ACHN (cell line): ENCODE results near the gene BAZ2A.
A peak's percentile ranks its signal among the peaks of the same experiment; 100 is the strongest.
"Not testable (repeated sequence)": the region's sequence is repeated elsewhere in the genome, so short reads cannot be mapped to it uniquely, and the experiment has no call there.

Source experiments
- DNase-seq: peaks from one replicate; pipeline ENCODE4 v3.0.0-alpha.2; 2015
- in situ Hi-C: cut with HindIII; loops from 2 replicates; pipeline ENCODE4 v1.10.0; 2017; ENCODE audit warnings: low sequenced_read_pairs, low pct_ligation_motif_present, low pct_unique_long_range_greater_than_20kb

The BAZ2A gene

GRCh38 chr12:56630180-56630632 lies at the start of gene BAZ2A:
Gene BAZ2A, minus strand, starts transcription at chr12:56630326. Its CDS starts 12,796 bp downstream, at chr12:56617530.
- in situ Hi-C loops: no loop called here
- DNase-seq: peak; percentile 89

DNA sequence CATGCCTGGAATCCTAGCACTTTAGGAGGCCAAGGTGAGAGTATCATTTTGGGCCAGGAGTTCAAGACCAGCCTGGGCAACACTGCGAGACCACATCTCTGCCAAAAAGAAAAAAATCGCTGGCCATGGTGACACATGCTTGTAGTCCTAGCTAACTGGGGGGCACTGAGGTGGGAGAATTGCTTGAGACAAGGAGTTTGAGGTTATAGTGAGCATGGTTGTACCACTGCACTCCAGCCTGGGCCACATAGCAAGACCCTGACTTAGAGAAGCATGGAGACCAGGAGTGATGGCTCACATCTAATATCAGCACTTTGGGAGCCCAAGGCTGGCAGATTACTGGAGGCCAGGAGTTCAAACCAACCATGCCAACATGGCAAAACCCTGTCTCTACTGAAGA lies 48.7 kb upstream of the BAZ2A start:
- no peak for DNase-seq
- in situ Hi-C loops: no loop called here

DNA sequence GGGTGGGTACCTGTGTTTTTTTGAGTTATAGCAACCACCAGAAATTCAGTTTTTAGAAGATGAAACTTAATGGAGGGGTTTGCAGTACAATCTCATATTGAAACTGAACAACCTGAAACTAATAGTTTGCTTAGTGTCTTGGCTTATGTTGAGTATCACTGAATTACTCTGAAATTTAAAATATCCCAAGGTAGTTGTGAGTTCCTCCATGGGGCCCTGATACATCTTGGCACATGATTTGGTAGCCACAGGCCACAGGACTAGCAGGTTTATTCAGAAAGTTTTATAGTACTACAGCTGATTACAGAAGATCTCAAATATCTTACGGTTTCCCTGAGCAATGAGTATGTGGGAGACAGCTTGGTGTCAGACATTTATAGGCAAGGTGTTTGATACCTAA lies 47.6 kb upstream of the BAZ2A start:
- DNase-seq: no peak
- in situ Hi-C loops: no loop called here

DNA sequence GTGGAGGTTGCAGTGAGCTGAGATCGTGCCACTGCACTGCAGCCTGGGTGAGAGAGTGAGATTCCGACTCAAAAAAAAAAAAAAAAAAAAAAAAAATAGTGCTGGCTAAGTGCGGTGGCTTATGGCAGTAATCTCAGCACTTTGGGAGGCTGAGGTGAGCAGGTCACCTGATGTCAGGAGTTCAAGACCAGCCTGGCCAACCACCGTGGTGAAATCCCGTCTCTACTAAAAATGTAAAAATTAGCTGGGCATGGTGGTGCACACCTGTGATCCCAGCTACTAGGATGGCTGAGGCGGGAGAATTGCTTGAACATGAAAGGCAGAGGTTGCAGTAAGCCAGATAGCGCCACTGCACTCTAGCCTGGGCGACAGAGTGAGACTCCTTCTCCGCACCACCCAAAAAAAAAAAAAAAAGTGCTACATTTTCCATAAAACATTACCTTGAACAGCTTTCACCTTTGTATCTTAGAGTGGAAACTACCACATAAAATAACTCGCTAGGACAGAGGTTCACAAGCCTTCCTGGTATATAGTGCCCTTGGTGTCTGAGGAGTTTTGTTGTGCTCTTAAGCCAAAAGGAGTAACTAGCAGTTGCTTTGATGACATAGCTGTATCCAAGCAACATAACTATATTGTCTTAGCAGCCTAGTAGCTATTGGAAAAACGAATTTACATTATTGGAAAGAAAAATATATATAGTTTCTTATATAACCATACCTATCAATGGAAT lies 46.9 kb upstream of the BAZ2A start:
- DNase-seq: no peak
- in situ Hi-C loops: no loop called here

DNA sequence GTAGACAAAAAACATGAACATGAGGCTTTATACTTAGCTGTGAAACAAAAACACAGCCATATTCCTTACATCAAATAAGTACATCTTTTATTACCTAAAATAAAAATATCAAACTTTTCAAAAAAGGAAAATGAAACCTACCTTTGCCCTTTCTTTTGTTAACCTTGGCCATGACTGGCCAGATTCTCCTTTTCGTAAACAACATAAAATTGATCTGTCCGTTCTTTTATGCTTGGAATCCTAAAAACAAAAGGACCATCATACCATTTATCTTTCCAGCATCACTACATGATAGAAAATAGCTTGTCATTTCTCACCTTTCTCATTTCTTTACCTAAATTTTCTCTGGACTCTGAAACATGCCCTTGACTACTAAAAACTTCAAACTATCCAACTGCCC lies 41.5 kb upstream of the BAZ2A start:
- in situ Hi-C loops: no loop called here

GRCh38 chr12:56670836-56671235 lies 40.7 kb upstream of the BAZ2A start:
- in situ Hi-C loops: no loop called here
- no peak for DNase-seq

More for the DNA sequence above, 41.5 kb upstream of the BAZ2A start:
- no peak for DNase-seq

DNA sequence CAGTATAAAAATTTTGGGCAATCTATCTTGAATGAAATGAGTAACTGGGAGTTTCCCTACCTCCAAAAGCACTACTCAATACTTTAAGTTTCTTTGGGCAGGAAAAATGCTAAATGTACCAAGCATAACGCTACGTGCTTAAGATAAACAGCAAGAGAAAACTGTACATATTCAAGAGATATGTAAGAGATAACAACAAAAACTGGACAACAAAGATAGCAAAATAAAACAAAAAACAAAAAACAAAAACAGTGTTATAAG lies 38.0 kb upstream of the BAZ2A start:
- no peak for DNase-seq
- in situ Hi-C loops: no loop called here

DNA sequence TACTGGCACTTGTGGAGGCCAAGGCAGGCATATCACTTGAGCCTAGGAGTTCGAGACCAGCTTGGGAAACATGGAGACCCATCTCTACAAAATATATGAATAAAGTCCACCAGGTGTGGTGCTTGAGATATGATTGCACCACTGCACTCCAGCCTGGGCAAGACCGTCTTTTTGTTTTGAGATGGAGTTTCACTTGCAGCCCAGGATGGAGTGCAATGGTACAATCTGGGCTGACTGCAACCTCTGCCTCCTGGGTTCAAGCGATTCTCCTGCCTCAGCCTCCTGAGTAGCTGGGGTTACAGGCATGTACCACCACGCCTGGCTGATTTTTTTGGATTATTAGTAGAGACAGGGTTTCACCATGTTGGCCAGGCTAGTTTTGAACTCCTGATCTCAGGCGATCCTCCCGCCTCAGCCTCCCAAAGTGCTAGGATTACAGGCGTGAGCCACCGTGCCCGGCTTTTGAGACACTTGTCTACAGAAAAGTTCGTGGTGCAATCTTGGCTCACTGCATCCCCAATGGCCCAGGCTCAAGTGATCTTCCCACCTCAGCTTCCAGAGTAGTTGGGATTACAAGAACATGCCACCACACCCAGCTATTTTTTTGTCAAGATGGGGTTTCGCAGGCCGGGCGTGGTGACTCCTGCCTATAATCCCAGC lies 32.0 kb upstream of the BAZ2A start:
- in situ Hi-C loops: no loop called here
- no peak for DNase-seq

DNA sequence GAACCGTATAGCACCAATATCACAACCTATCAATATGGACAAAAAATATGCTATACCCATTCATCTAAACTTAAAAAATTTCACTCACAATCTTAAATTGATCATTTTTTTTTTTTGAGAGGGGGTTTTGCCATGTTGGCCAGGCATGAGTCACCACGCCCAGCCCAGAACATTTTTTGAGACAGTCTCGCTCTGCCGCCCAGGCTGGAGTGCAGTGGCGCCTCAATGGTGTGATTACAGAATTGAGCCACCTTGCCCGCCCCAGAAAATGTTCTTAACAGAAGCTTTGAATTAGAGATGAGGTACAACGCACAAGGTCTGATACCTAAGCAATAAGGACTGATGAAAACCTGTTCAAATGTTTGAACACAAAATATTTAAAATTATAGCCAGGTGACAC lies 31.4 kb upstream of the BAZ2A start:
- in situ Hi-C loops: no loop called here
- peak; percentile 27 for DNase-seq

- DNase-seq: no peak
- in situ Hi-C loops: no loop called here
These were observed 28.8 kb upstream of the BAZ2A start for GRCh38 chr12:56658921-56659320.

GRCh38 chr12:56657416-56658379 lies 27.6 kb upstream of the BAZ2A start:
- in situ Hi-C loops: no loop called here
- no peak for DNase-seq

GRCh38 chr12:56653781-56654180 lies 23.7 kb upstream of the BAZ2A start:
- in situ Hi-C loops, DNase-seq: not testable (repeated sequence)

DNA sequence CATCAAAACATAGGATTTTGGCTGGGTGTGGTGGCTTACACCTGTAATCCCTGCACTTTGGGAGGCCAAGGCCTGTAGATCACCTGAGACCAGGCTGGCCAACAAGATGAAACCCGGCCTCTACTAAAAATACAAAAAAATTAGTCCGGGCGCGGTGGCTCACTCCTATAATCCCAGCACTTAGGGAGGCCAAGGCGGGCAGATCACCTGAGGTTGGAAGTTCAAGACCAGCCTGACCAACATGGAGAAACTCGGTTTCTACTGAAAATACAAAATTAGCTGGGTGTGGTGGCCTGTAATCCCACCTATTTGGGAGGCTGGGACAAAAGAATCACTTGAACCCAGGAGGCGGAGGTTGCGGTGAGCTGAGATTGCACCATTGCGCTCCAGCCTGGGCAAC lies 17.9 kb upstream of the BAZ2A start:
- DNase-seq, in situ Hi-C loops: not testable (repeated sequence)

GRCh38 chr12:56645717-56646446 lies 15.8 kb upstream of the BAZ2A start, which contains the start of gene ATP5F1B:
Gene ATP5F1B, minus strand, starts transcription at chr12:56645984. Its CDS starts 21 bp downstream, at chr12:56645963.
- peak; percentile 100 for DNase-seq
- in situ Hi-C loops: no loop called here

DNA sequence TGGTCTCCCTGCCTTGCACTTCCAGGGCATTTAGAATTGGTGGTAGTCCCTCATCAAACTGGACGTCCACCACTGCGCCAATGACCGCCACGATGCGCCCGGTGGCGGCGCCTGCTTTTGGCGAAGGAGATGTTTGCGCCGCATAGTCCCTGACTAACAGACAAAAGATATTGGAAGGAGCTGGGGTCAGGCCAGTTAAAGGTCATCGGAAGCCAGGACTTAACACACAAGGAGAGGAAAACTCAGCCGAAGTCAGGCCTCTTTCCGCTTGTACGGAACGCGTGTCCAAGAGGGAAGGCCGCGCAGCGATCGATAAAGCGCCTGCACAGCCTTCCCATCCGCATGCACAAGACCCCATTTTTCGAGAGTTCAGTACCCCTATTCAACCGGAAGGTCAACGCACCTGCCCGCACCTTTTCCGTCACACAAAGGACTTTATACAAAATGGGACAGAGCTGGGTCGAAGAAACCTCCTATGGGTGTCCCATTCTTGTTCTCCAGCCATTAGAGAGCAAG lies 15.1 kb upstream of the BAZ2A start:
- in situ Hi-C loops: no loop called here
- DNase-seq: peak; percentile 33

DNA sequence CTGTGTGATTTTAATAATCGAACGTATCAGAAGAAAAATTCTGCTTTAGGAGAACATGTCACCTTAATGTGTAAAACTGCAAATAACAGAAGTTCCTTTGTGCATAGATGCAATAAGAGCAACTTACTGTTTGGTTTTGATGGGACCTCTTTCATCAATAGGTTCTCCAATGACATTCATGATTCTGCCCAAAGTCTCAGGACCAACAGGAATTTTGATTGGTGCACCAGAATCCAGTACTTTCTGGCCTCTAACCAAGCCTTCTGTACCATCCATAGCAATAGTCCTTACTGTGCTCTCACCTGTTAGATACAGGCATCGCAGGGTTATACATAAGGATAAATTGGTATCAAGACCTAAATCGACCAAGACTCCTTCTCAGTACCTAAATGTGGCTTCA lies 14.5 kb upstream of the BAZ2A start:
- in situ Hi-C loops: no loop called here
- DNase-seq: peak; percentile 30

DNA sequence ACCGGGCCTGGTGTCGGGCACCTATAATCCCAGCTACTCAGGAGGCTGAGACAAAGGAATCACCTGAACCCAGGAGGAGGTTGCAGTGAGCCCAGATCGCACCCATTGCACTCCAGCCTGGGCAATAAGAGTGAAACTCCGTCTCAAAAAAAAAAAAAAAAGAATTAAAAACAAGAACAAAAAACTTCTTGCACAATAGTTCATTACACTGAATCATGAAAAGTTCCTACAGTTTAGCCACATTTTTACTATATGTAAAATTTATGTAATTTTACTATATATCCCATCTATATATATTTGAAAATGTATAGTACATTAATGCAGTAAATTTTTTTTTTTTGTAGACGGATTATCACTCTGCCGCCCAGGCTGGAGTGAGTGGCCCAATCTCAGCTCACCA lies 11.1 kb upstream of the BAZ2A start:
- in situ Hi-C loops: no loop called here

DNA sequence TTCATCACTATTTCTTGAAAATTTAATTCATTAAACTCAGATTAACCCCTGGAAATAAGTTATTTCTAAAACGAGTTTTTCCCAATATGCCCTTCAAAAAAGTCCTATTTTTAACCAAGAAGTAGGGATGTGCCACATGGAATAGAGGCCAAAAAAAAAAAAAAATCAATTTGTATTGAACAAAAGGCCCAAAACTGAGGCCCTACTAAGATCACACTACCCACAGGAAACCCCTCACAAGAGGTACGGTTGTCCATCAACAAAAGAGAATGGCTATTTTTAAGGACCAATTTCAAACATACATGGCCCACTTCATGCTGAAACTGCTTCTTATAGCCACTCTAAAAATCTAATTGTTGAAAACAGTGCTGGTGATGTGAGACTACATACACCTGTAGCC lies 7.5 kb upstream of the BAZ2A start:
- in situ Hi-C loops: no loop called here

More for the DNA sequence above, 11.1 kb upstream of the BAZ2A start:
- no peak for DNase-seq

More for the DNA sequence above, 7.5 kb upstream of the BAZ2A start:
- no peak for DNase-seq
